Muscle of leg (tissue), 11 donors: ENCODE data around the gene ZBTB43. TPM values are rescaled to one million over a fixed set of nuclear protein-coding genes. Genes with fewer than 3 reads are reported as not detected.

ENCODE experiments used
- DNase-seq: peaks from one replicate; pipeline ENCODE4 v3.0.0; 2013
- H3K27ac ChIP-seq: one replicate; pipeline ENCODE4 v1.5.1; 2013; ENCODE audit warnings: mild to moderate bottlenecking, low read length, control low read depth
- H3K27me3 ChIP-seq: one replicate; pipeline ENCODE4 v1.6.1; 2013; ENCODE audit warnings: low read length; ENCODE audit not compliant: control insufficient read depth, insufficient read depth
- H3K36me3 ChIP-seq: one replicate; pipeline ENCODE4 v1.6.1; 2013; ENCODE audit warnings: low read length; ENCODE audit not compliant: control insufficient read depth, insufficient read depth
- H3K4me1 ChIP-seq: one replicate; pipeline ENCODE4 v1.6.1; 2013; ENCODE audit warnings: low read length; ENCODE audit not compliant: control insufficient read depth, insufficient read depth
- H3K4me3 ChIP-seq: one replicate; pipeline ENCODE4 v1.5.1; 2013; ENCODE audit warnings: low read length, control low read depth
- H3K9me3 ChIP-seq: replicated peaks from 2 replicates; pipeline ENCODE4 v1.6.1; 2013; ENCODE audit warnings: low read depth, low read length; ENCODE audit not compliant: control insufficient read depth
- WGBS: methylation state at CpG from one replicate; pipeline ENCODE4 v1.1.5; 2013; ENCODE audit warnings: missing lambda C conversion rate; ENCODE audit not compliant: insufficient coverage; 5-methylcytosine and 5-hydroxymethylcytosine counted together
- polyA plus RNA-seq, 8 donors: library from polyadenylated mRNA; unstranded; fragments of 120-200 nt; gene quantifications; one replicate each; pipeline versions ENCODE4 v1.2.1 to v1.2.3, GENCODE V29; 2013; ENCODE audit warnings: inconsistent platforms in 1 of 8, low replicate concordance in 1 of 8; ENCODE audit not compliant: insufficient read length in 8 of 8, insufficient read depth in 1 of 8
- total RNA-seq: library from RNA; stranded (reverse); fragments of 120-200 nt; gene quantifications from one replicate; pipeline ENCODE4 v1.2.4, GENCODE V29; 2013

The ZBTB43 gene
- total and polyA plus RNA-seq, 9 donors: 9.7 to 15.6 (median 14.3) TPM

DNA sequence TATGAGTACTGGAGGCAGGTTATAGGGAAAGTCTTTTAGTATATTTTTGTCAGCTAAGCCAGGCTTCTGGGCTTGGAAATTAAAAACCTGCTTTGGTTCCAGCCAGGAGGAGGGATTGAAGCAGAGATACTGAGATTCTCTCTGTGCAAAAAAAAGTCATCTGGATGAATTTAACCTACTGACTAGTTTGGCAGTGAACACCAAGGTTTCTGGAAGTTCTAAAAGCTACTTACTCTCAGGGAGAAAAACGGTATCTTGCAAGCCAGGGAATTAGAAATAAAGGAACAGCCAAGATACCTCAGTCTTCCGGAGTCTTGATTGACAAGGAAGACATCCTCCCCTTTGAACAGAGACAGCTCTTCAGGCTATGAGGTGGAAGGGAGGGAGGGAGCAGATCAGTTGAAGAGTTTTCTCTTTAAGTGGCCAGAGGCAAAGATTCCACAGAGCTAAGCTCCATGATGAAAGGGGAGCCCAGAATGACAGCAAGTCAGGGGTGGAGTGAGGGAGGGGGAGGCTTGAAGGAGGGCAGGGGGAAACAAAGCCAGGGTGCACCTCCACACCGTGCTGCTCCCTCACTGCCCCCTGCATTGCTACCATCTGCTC is 47.3 kb downstream of the ZBTB43 start:
- no peak overlapping the region for H3K4me3 ChIP-seq
- no peaks in the 10 kb centered on the region for H3K9me3 ChIP-seq
- peak; percentile 63 for DNase-seq
- no peak overlapping the region for H3K27ac ChIP-seq
- no peaks in the 10 kb centered on the region for H3K36me3 ChIP-seq
- H3K4me1 ChIP-seq: no peaks in the 10 kb centered on the region
- 14% methylated on average over 2 of the region's 3 CpGs for WGBS
- peaks cover 7% of the 10 kb centered on the region for H3K27me3 ChIP-seq

DNA sequence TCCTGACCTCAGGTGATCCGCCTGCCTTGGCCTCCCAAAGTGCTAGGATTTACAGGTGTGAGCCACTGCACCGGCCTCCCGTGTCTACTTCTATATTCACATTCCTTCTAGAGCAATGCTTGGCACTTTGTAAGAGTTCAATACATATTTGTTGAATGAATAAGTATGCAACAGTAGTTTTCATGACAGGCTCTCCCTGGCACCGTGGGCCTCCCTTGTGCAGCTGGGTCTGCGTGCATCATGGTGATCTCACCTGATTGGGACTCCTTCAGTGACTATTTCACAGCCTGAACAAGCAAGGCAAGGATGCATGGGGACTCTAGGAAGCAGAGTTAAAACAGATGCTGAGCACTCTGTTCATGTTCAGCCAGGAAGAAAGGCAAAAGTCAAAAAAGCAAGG is 48.8 kb downstream of the ZBTB43 start:
- no peak overlapping the region for H3K4me3 ChIP-seq
- DNase-seq: no peak
- 63% methylated on average over 2 of the region's 5 CpGs for WGBS

DNA sequence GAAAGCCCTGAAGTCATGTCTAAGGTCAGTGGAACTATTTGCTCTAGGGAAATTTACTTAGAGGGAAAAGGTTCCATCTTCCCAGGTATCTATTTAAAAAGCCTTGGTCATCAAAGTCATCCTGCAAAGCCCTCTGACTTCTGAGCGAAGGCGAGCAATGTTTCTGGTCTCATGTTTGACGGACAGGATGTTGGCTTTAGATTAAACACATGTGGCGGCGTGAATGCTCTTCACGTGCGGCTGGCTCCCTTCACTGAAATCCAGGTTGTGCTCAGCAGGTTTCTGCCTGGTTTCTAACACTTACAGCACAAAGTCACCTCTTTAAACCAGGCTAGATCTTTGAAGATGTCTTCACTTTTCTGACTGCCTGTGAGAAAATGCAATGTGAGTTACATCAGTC is 49.9 kb downstream of the ZBTB43 start:
- DNase-seq: no peak
- H3K9me3 ChIP-seq: no peaks in the 10 kb centered on the region
- H3K36me3 ChIP-seq: no peaks in the 10 kb centered on the region
- H3K27ac ChIP-seq: no peak overlapping the region
- H3K27me3 ChIP-seq: peaks cover 8% of the 10 kb centered on the region
- peaks cover 11% of the 10 kb centered on the region for H3K4me1 ChIP-seq
- 7% methylated on average over 3 of the region's 7 CpGs for WGBS
- no peak overlapping the region for H3K4me3 ChIP-seq

More for the DNA sequence above, 48.8 kb downstream of the ZBTB43 start:
- Histone ChIP-seq H3K27me3 (peaks cover 8% of the 10 kb centered on the region), H3K4me1 (peaks cover 9% of the 10 kb centered on the region), H3K36me3 (no peaks in the 10 kb centered on the region), H3K27ac (no peak overlapping the region), H3K9me3 (no peaks in the 10 kb centered on the region)

DNA sequence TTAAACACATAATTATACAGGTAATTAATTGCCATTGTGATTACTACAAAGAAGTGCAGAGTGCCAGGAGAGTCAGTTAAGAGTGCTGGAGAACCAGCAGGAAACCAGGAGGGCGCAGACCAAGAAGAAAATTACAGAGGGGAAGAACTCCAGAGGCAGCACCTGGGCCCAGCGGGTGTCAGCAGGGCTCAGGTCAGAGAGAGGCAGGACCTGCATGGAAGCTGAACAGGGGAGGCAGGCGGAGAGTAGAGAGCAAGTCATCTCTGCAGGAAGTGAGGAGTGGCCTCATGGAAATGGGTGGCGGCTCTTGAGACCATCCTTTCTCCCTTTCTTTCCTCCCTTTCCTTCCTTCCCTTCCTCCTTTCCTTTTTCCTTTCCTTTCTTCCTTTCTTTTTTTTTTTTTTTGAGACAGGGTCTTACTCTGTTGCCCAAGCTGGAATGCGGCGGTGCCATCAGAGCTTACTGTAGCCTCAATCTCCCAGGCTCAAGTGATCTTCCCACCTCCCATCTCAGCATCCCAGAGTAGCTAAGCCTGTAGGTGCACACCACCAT is 51.6 kb downstream of the ZBTB43 start:
- DNase-seq: no peak
- peaks cover 8% of the 10 kb centered on the region for H3K27me3 ChIP-seq
- 61% methylated on average over 3 of the region's 6 CpGs for WGBS
- no peak overlapping the region for H3K27ac ChIP-seq
- H3K36me3 ChIP-seq: no peaks in the 10 kb centered on the region
- peaks cover 16% of the 10 kb centered on the region for H3K4me1 ChIP-seq
- no peaks in the 10 kb centered on the region for H3K9me3 ChIP-seq
- H3K4me3 ChIP-seq: no peak overlapping the region

DNA sequence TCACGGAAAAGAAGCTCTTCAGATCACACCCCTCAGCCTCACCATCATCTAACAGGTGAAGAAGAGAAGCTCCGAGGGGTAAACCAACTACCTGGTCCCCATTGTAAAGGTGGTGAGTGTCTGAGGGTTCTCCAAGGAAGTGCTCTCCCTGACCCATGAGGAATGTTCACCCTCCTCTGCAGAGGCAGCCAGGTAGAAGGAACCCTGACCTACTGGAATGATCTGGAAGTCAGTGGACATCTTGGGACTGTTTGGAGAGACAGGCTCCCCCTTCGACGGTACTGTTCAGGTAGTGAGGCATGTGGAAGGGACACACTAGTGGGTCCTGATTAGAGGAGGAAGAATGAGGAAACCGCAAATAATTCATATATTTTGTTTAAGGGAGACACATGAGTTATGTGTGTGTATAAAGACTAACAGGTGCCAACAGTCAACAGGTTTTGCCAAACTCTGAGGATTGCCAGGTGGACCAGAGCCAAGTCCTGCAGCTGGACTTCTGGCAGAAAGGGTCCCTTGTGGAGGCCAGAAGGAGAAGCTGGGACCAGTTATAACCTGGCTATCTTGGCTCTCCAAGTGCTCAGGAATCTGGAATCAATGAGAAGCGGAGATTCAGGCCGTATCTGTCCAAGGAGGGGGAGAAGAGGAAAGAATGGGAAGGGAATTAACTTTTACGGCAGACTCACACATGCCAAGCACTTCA is 52.6 kb downstream of the ZBTB43 start:
- WGBS: 63% methylated on average over 2 of the region's 8 CpGs
- no peaks in the 10 kb centered on the region for H3K36me3 ChIP-seq
- no peaks in the 10 kb centered on the region for H3K9me3 ChIP-seq
- H3K27me3 ChIP-seq: peaks cover 8% of the 10 kb centered on the region
- H3K4me1 ChIP-seq: peaks cover 26% of the 10 kb centered on the region
- no peak overlapping the region for H3K27ac ChIP-seq
- DNase-seq: peak; percentile 62
- no peak overlapping the region for H3K4me3 ChIP-seq

DNA sequence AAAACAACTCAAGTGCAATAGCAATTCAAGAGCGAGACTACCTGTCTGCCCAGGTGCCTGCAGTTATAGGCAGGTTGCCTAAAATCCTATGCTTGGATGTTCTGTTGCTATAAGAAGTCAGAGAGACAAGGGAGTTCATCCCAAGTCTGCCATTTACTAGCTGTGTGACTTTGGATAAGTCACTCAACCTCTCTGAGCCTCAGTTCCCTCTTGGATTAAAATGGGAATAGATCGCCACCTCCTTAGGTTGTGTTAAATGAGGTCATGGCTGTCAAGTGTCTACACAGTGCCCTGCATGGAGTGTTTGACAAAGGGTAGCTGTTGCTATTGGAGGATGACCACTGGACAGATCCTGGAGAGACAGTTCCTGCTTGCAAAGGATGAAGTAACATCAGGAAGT is 54.3 kb downstream of the ZBTB43 start:
- no peak overlapping the region for H3K27ac ChIP-seq
- no peak overlapping the region for H3K4me3 ChIP-seq
- H3K4me1 ChIP-seq: peaks cover 28% of the 10 kb centered on the region
- H3K36me3 ChIP-seq: peaks cover 4% of the 10 kb centered on the region
- peaks cover 8% of the 10 kb centered on the region for H3K27me3 ChIP-seq
- DNase-seq: no peak
- H3K9me3 ChIP-seq: no peaks in the 10 kb centered on the region
- WGBS: 100% methylated on average over 2 of the region's 2 CpGs

DNA sequence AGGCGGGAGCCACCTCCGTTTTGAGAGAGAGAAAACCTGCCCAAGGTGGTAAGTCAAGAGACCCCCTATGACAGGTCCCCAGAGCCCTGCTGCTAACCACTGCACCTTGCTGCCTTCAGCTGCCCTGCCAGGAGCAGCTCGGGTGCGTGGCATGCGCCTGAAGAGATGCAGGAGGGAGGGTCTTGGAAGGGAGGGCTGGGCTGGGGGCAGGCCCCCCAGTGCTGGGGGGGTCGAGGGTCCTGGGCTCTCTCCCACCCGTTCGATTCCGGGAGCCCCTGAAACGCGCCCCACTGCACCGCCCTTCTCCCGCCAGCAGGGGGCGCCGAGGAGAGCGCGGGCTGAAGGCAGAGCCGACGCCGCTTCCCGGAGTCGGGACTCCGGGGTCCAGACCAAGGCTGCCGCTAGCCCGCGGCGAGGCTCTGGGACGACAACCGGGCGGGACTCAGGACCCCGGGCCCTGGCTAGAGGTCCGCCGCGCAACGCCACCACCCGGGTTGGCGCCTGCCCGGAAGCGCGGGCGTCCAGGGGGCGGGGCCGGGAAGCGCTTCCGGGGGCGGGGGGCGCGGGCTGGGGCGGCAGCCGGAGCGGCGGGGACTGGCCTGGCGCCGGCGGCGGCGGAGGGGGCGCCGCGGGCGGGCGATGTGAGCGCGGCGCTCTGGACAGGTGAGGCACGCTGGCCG is 55.4 kb downstream of the ZBTB43 start, which contains the start of gene ZBTB34:
Gene ZBTB34 (plus strand): TSS at position 563 of the 680 bp plus-strand sequence. CDS start 18,761 bp downstream, outside the sequence.
- H3K9me3 ChIP-seq: no peaks in the 10 kb centered on the region
- H3K4me3 ChIP-seq: peak within 1 kb of the TSS; percentile 74
- peaks cover 8% of the 10 kb centered on the region for H3K27me3 ChIP-seq
- peak; percentile 80 for DNase-seq
- peaks cover 31% of the 10 kb centered on the region for H3K4me1 ChIP-seq
- H3K36me3 ChIP-seq: peaks cover 11% of the 10 kb centered on the region
- WGBS: 0% methylated on average over 66 of the region's 67 CpGs
- H3K27ac ChIP-seq: peak within 1 kb of the TSS; percentile 79

DNA sequence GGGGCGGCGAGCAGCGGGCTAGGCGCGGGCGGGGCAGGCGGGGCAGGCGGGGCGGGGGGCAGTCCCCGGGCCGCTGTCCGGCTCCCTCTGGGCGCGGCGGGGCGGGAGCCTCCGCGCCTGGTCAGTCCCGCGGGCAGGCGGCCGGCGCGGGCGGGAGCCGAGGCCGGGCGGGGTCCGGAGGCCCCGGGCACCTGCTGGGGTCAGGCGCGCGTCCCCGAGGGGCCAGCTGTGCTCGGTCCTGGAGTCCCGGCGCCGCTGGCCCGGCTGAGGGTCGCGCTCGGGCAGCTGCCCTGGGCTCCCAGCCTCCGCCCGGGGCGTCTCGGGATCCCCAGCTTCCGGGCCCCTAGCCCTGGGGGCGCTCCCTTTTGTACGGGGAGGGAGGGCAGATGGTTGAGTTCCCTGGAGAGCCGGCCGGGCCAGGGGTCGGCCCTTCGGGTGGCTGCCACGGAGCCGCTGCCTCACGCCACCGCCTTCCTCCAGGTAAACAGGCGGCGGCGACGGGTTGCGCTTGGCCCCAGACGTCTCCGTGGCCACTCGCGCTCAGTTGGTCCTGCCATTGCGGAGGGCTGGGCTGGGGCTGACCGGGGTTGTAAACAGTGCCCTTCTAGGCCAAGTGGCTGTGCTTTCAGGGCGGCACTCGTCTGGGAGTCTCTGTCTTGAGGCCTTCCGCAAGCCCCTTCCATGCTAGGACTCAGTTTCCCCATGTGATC is 56.1 kb downstream of the ZBTB43 start:
- peaks cover 17% of the 10 kb centered on the region for H3K36me3 ChIP-seq
- peaks cover 32% of the 10 kb centered on the region for H3K4me1 ChIP-seq
- H3K27me3 ChIP-seq: peaks cover 8% of the 10 kb centered on the region
- H3K4me3 ChIP-seq: peak overlapping the region; percentile 63
- DNase-seq: no peak
- H3K27ac ChIP-seq: peak overlapping the region; percentile 79
- H3K9me3 ChIP-seq: no peaks in the 10 kb centered on the region
- WGBS: under 1% methylated on average over 70 of the region's 71 CpGs

DNA sequence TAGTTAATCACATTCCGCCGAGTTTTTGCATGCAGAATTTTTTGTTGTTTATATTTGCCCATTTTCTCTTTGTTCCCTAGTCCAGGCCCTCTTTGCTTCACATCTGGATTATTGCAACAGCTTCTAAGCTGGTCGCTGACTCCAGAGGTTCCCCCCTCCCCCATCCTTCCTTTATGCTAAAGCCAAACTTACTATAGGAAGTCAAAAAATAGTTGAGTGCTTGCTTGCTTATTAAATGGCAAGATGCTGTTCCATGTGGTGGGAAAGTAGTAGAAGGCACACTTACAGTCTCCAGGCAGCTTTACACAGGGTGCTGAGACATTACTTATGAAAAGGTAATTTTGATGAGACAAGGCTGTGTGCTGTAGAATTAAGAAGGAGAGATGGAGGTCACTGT is 56.9 kb downstream of the ZBTB43 start:
- WGBS: no CpG with 5 or more reads among the region's 3 CpGs
- Histone ChIP-seq H3K27ac (no peak overlapping the region), H3K4me3 (peak overlapping the region; percentile 63), H3K36me3 (peaks cover 21% of the 10 kb centered on the region), H3K9me3 (no peaks in the 10 kb centered on the region), H3K27me3 (peaks cover 4% of the 10 kb centered on the region), H3K4me1 (peaks cover 32% of the 10 kb centered on the region)
- DNase-seq: peak; percentile 76
